DND-41 (cell line): ENCODE data around the gene RUNX3.
"Not testable (repeated sequence)": the region's sequence is repeated elsewhere in the genome, so short reads cannot be mapped to it uniquely, and the experiment has no call there.

Experiments
- ATAC-seq: fragments of 200-7000 bp; cut with Tn5 transposase; 3 replicates; pipeline ENCODE4 v1.9.1; 2021; ENCODE audit warnings: low read depth; ENCODE audit not compliant: insufficient read depth
- DNase-seq: peaks from one replicate; pipeline ENCODE4 v3.0.0-alpha.2; 2020
- H2AFZ ChIP-seq: 2 replicates; pipeline ENCODE4 v1.6.0; 2012; ENCODE audit warnings: low read depth, low read length
- H3K27ac ChIP-seq: 2 replicates; pipeline ENCODE4 v1.5.1; 2012; ENCODE audit warnings: low read length, inconsistent platforms
- H3K27me3 ChIP-seq: fragments of 200-600 bp; sonication (generic); 2 replicates; pipeline ENCODE4 v1.6.0; 2012; ENCODE audit warnings: low read length, mild to moderate bottlenecking, inconsistent platforms; ENCODE audit not compliant: insufficient read depth, poor library complexity
- H3K36me3 ChIP-seq: 2 replicates; pipeline ENCODE4 v1.5.1; 2012; ENCODE audit warnings: low read length, inconsistent platforms; ENCODE audit not compliant: insufficient read depth
- H3K4me1 ChIP-seq: 2 replicates; pipeline ENCODE4 v1.5.1; 2012; ENCODE audit warnings: mild to moderate bottlenecking, low read length; ENCODE audit not compliant: insufficient read depth
- H3K4me2 ChIP-seq: 2 replicates; pipeline ENCODE4 v1.6.0; 2012; ENCODE audit warnings: mild to moderate bottlenecking, moderate library complexity, low read length, inconsistent platforms; ENCODE audit not compliant: insufficient read depth
- H3K4me3 ChIP-seq, 2 experiments: fragments of 200-600 bp in 1 of 2; shearing (Covaris generic) in 1 of 2; 2 replicates each; pipeline ENCODE4 v1.5.1; 2012 to 2016; ENCODE audit warnings: inconsistent platforms in 2 of 2, low read length in 2 of 2, mild to moderate bottlenecking in 2 of 2, low read depth in 1 of 2, moderate library complexity in 1 of 2
- H3K79me2 ChIP-seq: 2 replicates; pipeline ENCODE4 v1.6.0; 2012; ENCODE audit warnings: low read length, inconsistent platforms; ENCODE audit not compliant: insufficient read depth
- H3K9ac ChIP-seq: 2 replicates; pipeline ENCODE4 v1.6.0; 2012; ENCODE audit warnings: low read depth, mild to moderate bottlenecking, inconsistent platforms, low read length, moderate library complexity
- H3K9me3 ChIP-seq: 2 replicates; pipeline ENCODE4 v1.5.1; 2012; ENCODE audit warnings: low read length, moderate library complexity, mild to moderate bottlenecking, inconsistent platforms; ENCODE audit not compliant: insufficient read depth, severe bottlenecking
- H4K20me1 ChIP-seq: 2 replicates; pipeline ENCODE4 v1.6.0; 2012; ENCODE audit warnings: low read length; ENCODE audit not compliant: insufficient read depth
- CTCF ChIP-seq: IDR thresholded peaks from 2 replicates; pipeline ENCODE4 v1.5.1; 2012; ENCODE audit warnings: borderline replicate concordance, low read length, moderate library complexity, mild to moderate bottlenecking; ENCODE audit not compliant: poor library complexity, severe bottlenecking; ENCODE audit errors: extremely low read depth
- EZH2 ChIP-seq: IDR thresholded peaks from 3 replicates; pipeline ENCODE4 v1.6.1; 2012; ENCODE audit warnings: borderline replicate concordance, low read depth, mild to moderate bottlenecking, moderate library complexity, low read length, inconsistent platforms; ENCODE audit not compliant: severe bottlenecking

Gene RUNX3

GRCh38 chr1:24893431-24893830 is 36.6 kb downstream of the RUNX3 start:
- Histone ChIP-seq H2AFZ (no peak overlapping the region), H3K4me1 (no peaks in the 10 kb centered on the region), H4K20me1 (no peaks in the 10 kb centered on the region), H3K27me3 (no peaks in the 10 kb centered on the region), H3K36me3 (no peaks in the 10 kb centered on the region), H3K4me2 (no peak overlapping the region), H3K9ac (no peak overlapping the region), H3K27ac (no peak overlapping the region), H3K4me3 (no peak overlapping the region), H3K9me3 (peaks cover 13% of the 10 kb centered on the region), H3K79me2 (no peaks in the 10 kb centered on the region)
- ATAC-seq (no peak), DNase-seq (no peak)
- TF ChIP-seq EZH2 (no peak), CTCF (no peak)

DNA sequence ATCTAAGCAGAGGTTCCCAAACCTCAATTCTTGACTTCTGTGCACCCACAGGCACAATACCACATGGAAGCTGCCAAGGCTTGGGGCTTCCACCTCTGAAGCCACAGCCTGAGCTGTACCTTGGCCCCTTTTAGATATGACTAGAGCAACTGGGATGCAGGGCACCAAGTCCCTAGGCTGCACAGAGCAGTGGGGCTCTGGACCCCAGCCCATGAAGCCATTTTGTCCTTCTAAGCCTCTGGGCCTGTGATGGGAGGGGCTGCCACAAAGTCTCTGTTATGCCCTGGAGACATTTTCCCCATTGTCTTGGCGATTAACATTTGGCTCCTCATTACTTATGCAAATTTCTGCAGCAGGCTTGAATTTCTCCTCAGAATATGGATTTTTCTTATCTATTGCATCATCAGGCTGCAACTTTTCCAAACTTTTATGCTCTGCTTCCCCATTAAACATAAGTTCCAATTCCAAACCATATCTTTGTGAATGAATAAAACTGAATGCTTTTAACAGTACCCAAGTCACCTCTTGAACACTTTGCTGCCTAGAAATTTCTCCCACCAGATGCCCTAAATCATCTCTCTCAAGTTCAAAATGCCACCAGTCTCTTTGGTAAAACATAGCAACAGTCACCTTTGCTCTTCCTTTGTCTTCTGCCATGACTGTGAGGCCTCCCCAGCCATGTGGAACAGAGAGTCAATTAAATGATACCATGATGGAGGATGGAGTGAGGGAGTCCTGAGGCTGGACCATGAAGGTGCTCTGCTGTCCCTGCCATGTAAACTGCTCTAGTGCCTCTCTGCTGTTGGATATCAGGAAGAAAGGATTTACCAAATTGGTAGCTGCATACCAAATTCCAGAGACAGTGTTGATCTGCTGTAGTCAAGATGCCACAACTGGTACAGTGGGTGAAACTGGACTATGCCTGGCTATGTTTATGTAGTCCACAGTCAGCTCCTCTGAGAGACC is 37.6 kb downstream of the RUNX3 start:
- H3K79me2 ChIP-seq, result no peaks in the 10 kb centered on the region
- H3K9me3 ChIP-seq, result peaks cover 13% of the 10 kb centered on the region
- ATAC-seq (no peak), DNase-seq (no peak)
- no peaks in the 10 kb centered on the region for H4K20me1 ChIP-seq
- no peak overlapping the region for H3K9ac ChIP-seq
- no peak overlapping the region for H3K4me2 ChIP-seq
- no peaks in the 10 kb centered on the region for H3K27me3 ChIP-seq
- H2AFZ ChIP-seq, result no peak overlapping the region
- H3K4me1 ChIP-seq, result no peaks in the 10 kb centered on the region
- TF ChIP-seq EZH2 (no peak), CTCF (no peak)
- no peak overlapping the region for H3K4me3 ChIP-seq
- no peak overlapping the region for H3K27ac ChIP-seq
- no peaks in the 10 kb centered on the region for H3K36me3 ChIP-seq

DNA sequence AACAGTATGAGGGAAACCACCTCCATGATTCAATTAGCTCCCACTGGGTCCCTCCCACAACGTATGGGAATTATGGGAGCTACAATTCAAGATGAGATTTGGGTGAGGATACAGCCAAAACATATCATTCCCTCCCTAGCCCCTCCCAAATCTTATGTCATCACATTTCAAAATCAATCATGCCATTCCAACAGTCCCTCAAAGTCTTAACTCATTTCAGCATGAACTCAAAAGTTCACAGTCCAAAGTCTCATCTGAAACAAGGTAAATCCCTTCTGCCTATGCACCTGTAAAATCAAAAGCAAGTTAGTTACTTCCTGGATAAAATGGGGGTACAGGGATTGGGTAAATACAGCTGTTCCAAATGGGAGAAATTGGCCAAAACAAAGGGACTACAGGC is 38.7 kb downstream of the RUNX3 start:
- not testable (repeated sequence) for H3K27ac ChIP-seq, H3K79me2 ChIP-seq, ATAC-seq, H3K27me3 ChIP-seq, H3K4me1 ChIP-seq, H3K4me2 ChIP-seq, DNase-seq, H2AFZ ChIP-seq, H3K36me3 ChIP-seq, H3K9ac ChIP-seq, H4K20me1 ChIP-seq, H3K4me3 ChIP-seq
- peaks cover 13% of the 10 kb centered on the region for H3K9me3 ChIP-seq

- no peak overlapping the region for H2AFZ ChIP-seq
- ATAC-seq (no peak), DNase-seq (no peak)
- H3K4me3 ChIP-seq, result no peak overlapping the region
- no peaks in the 10 kb centered on the region for H4K20me1 ChIP-seq
- no peak overlapping the region for H3K9ac ChIP-seq
- H3K36me3 ChIP-seq, result no peaks in the 10 kb centered on the region
- TF ChIP-seq EZH2 (no peak), CTCF (no peak)
- no peak overlapping the region for H3K4me2 ChIP-seq
- H3K79me2 ChIP-seq, result no peaks in the 10 kb centered on the region
- H3K9me3 ChIP-seq, result peaks cover 13% of the 10 kb centered on the region
- H3K27me3 ChIP-seq, result no peaks in the 10 kb centered on the region
- no peak overlapping the region for H3K27ac ChIP-seq
- no peaks in the 10 kb centered on the region for H3K4me1 ChIP-seq
Observed at GRCh38 chr1:24890887-24891286, 39.2 kb downstream of the RUNX3 start.
